ENCODE results near the gene SPRYD7. TPM values are rescaled to one million over a fixed set of nuclear protein-coding genes. Genes with fewer than 3 reads are reported as not detected.

The SPRYD7 gene
- polyA plus RNA-seq, 3 donors from 2014 or later = 3.2 to 4.3 (median 4.3) TPM

DNA sequence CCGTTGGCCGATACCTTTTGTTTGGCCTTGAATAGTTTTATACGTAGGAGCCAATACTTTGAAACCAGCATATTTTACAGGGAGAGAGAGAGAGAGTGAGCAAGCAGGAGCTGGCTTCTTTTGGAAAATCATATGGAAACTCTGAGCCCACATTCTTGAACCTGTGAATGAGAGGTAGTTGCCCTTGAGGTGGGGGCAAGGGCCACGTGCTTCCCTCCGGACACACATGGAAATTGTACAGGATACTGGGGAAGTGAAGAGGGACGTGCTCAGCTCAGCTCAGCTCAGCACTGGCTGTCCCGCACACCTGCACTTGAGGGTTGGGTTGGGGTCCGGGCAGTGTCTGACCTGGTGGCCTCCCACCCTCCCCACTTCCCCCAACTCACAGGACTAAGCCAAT, 68.3 kb downstream of the SPRYD7 start:
- H3K9me3 Mint-ChIP-seq = peaks cover 0 to 2% (median 0%) of the 10 kb centered on the region in 6 donors
- no peaks in the 10 kb centered on the region for H3K36me3 Mint-ChIP-seq
- no peak overlapping the region for H3K27ac Mint-ChIP-seq
- H3K4me1 Mint-ChIP-seq = no peaks in the 10 kb centered on the region
- no peak overlapping the region for H3K4me3 Mint-ChIP-seq
- peaks cover 3 to 7% (median 5%) of the 10 kb centered on the region in 3 donors for H3K27me3 Mint-ChIP-seq (ENCODE audit: low read depth in 3 of 3)
- DNase-seq = no peak

DNA sequence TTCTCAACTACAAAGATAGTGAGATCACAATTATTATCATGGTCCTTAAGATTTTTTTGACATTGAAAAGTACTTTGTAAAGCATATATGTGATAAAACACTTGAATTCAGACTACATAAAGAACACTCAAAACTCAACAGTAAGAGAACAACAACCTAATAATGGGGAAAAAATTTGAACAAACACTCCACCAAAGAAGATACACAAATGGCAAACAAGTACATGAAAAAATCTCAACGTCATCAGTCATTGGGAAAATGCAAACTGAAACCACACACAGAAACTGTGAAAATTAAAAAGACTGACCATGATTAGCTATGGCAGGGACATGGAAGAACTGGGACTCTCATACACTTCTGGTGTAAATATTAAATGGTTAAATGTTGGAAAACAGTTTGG, 70.9 kb downstream of the SPRYD7 start:
- Mint-ChIP-seq H3K36me3 (no peaks in the 10 kb centered on the region), H3K4me3 (no peak overlapping the region), H3K4me1 (no peaks in the 10 kb centered on the region), H3K9me3 (no peaks in the 10 kb centered on the region), H3K27me3 (ENCODE audit: low read depth in 3 of 3) (peaks cover 4 to 8% (median 5%) of the 10 kb centered on the region in 3 donors), H3K27ac (no peak overlapping the region)
- no peak for DNase-seq

DNA sequence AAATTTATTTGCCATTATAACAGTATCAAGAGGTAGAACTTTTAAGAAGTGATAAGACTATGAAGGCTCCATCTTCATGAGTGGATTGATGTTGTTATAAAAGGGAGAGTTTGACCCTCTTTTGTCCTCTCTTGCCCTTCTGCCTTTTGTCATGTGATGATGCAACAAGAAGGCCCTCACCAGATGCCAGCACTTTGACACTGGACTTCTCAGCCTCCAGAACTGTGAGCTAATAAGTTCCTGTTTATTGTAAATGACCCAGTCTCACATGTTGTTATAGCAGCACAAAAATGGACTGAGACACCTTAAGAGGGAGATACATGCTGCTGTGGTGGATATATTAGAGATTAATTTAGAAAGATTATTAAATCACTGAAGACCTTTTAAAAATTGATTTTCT, 71.6 kb downstream of the SPRYD7 start:
- H3K9me3 Mint-ChIP-seq = no peaks in the 10 kb centered on the region

More for the DNA sequence above, 71.6 kb downstream of the SPRYD7 start:
- Mint-ChIP-seq H3K27me3 (ENCODE audit: low read depth in 3 of 3) (peaks cover 4 to 7% (median 4%) of the 10 kb centered on the region in 3 donors), H3K4me3 (no peak overlapping the region), H3K27ac (no peak overlapping the region), H3K36me3 (no peaks in the 10 kb centered on the region), H3K4me1 (no peaks in the 10 kb centered on the region)
- DNase-seq = no peak

Other genes starting within 250 kb of the SPRYD7 start
- 10 to 100 TPM; 47.3 to 53.6 (median 49.6) TPM for gene EBPL, start 244.9 kb downstream of the SPRYD7 start, polyA plus RNA-seq
- 10 to 100 TPM; 21.3 to 27.7 (median 21.7) TPM for gene KPNA3, start 143.7 kb downstream of the SPRYD7 start, polyA plus RNA-seq
- 10 to 100 TPM in 2 of 3 donors, 1 to 10 TPM in 1; 6.4 to 14.3 (median 14.0) TPM for gene TRIM13, start 60.7 kb upstream of the SPRYD7 start, polyA plus RNA-seq
- under 1 TPM in 2 of 3 donors, not detected in 1; 0.27 to 0.36 TPM for gene KCNRG, start 79.1 kb upstream of the SPRYD7 start, polyA plus RNA-seq

Data from immature natural killer cell (primary cell).